ENCODE measurements around the gene MRPL33. TPM values are rescaled to one million over a fixed set of nuclear protein-coding genes. Genes with fewer than 3 reads are reported as not detected.
"Not testable (repeated sequence)": the region's sequence is repeated elsewhere in the genome, so short reads cannot be mapped to it uniquely, and the experiment has no call there.

The MRPL33 gene
- total RNA-seq, 2 donors from 2014 or later = 26.5 to 92.0 TPM

DNA sequence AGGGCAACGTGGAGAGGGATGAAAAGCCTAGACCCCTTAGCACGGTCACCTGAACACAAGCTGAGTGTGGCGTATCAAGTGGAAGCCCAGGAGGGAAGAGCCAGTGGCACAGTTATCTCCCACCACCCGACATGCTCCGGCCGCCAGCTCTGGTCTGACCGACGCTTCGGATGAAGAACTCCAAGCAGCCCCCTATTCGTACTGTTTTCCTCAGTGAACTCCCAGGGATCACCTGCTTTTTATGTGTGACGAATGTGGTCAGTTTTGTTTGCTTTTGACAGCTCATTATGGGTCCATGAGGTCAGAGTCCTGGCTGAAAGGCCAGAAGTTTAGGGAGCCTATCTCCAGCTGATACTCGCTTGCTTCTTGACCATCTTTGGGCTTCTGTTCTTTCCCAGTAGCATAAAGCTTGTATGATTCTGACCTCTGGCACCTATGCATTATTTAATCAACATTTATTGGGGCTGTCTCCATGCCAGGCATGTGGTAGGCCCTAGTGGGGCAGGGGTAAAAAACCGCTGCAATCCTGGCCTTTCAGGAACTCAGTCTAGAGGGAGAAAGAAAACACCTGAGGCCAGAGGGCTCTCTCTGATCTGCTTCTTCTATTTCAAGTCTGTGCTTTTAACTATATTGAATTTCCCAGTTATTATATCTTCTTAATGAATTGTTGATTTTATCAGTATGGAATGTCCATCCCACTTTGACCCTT, 33.0 kb upstream of the MRPL33 start:
- WGBS, 2 donors = 90 to 93% methylated on average over 12 to 13 of the region's 13 CpGs

DNA sequence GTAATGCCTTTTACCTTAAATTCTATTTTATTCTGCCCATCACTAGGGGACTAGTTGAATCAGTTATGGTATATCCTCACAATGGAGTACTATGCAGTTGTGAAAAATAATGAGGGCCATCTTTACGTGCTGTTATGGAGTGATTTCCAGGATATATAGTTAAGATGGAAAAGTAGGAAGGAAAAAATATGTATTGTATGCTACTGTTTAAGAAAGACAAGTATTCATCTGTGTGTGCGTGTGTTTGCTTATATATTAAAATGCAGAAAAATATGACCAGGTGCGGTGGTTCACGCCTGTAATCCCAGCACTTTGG, 32.5 kb upstream of the MRPL33 start:
- no peaks in the 10 kb centered on the region for H3K27me3 ChIP-seq
- WGBS, 2 donors = 92 to 93% methylated on average over 4 of the region's 4 CpGs
- TF ChIP-seq POLR2A (IDR thresholded peaks at IDR 0.05) = no peak
- TF ChIP-seq, protein P1, sequence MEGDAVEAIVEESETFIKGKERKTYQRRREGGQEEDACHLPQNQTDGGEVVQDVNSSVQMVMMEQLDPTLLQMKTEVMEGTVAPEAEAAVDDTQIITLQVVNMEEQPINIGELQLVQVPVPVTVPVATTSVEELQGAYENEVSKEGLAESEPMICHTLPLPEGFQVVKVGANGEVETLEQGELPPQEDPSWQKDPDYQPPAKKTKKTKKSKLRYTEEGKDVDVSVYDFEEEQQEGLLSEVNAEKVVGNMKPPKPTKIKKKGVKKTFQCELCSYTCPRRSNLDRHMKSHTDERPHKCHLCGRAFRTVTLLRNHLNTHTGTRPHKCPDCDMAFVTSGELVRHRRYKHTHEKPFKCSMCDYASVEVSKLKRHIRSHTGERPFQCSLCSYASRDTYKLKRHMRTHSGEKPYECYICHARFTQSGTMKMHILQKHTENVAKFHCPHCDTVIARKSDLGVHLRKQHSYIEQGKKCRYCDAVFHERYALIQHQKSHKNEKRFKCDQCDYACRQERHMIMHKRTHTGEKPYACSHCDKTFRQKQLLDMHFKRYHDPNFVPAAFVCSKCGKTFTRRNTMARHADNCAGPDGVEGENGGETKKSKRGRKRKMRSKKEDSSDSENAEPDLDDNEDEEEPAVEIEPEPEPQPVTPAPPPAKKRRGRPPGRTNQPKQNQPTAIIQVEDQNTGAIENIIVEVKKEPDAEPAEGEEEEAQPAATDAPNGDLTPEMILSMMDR (IDR thresholded peaks at IDR 0.05) = no peak

More for the DNA sequence above, 33.0 kb upstream of the MRPL33 start:
- DNase-seq = no peak
- intact Hi-C loops (cut with DNase I) = no loop called here
- no peak for ATAC-seq
- H3K9me3 ChIP-seq = no peaks in the 10 kb centered on the region
- H3K27me3 ChIP-seq = no peaks in the 10 kb centered on the region
- H3K36me3 ChIP-seq (replicated peaks in 1 of 2; ENCODE audit: insufficient read depth in 1 of 2, low read depth in 2 of 2) = no peaks in the 10 kb centered on the region
- peaks cover 36% of the 10 kb centered on the region for H3K4me1 ChIP-seq
- no peak overlapping the region for H3K4me3 ChIP-seq
- H3K27ac ChIP-seq = peak overlapping the region in 3 of 4 donors; percentile 55 to 90 (median 87)
- no peak for TF ChIP-seq POLR2A (IDR thresholded peaks at IDR 0.05)
- TF ChIP-seq, protein P1 (IDR thresholded peaks at IDR 0.05) = no peak

DNA sequence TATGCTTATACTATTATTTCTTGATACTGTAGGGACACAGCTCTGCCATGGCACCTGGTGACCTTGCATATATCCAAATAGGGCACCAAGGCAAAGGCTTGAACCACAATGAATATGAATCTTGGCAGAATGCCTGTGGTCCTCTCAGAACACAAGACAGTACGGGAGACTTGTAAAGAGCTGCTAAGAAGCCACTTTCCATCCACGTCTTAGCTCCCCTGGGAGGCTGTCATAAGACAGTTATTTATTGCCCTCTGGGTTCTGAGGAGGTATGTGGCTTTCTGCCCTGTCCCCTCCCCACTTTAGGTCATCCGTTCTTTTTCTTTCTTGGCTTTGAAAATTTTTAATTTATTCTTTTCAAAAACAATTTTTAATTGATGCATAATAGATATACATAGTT, 29.8 kb upstream of the MRPL33 start:
- H3K4me3 ChIP-seq = no peak overlapping the region
- no peaks in the 10 kb centered on the region for H3K9me3 ChIP-seq
- ATAC-seq (no peak), DNase-seq (no peak)
- no peaks in the 10 kb centered on the region for H3K36me3 ChIP-seq (replicated peaks in 1 of 2; ENCODE audit: insufficient read depth in 1 of 2, low read depth in 2 of 2)
- TF ChIP-seq, protein P1 (IDR thresholded peaks at IDR 0.05) = no peak
- TF ChIP-seq POLR2A (IDR thresholded peaks at IDR 0.05) = no peak
- H3K4me1 ChIP-seq = peaks cover 17% of the 10 kb centered on the region
- WGBS, 2 donors = 61 to 70% methylated on average over 3 of the region's 3 CpGs
- H3K27me3 ChIP-seq = no peaks in the 10 kb centered on the region
- intact Hi-C loops (cut with DNase I) = no loop called here
- no peak overlapping the region for H3K27ac ChIP-seq

More for the DNA sequence above, 32.5 kb upstream of the MRPL33 start:
- H3K4me1 ChIP-seq = peaks cover 36% of the 10 kb centered on the region
- intact Hi-C loops (cut with DNase I) = no loop called here
- H3K27ac ChIP-seq = no peak overlapping the region
- H3K9me3 ChIP-seq = no peaks in the 10 kb centered on the region
- ATAC-seq = no peak
- no peak overlapping the region for H3K4me3 ChIP-seq
- DNase-seq = no peak
- H3K36me3 ChIP-seq (replicated peaks in 1 of 2; ENCODE audit: insufficient read depth in 1 of 2, low read depth in 2 of 2) = no peaks in the 10 kb centered on the region

DNA sequence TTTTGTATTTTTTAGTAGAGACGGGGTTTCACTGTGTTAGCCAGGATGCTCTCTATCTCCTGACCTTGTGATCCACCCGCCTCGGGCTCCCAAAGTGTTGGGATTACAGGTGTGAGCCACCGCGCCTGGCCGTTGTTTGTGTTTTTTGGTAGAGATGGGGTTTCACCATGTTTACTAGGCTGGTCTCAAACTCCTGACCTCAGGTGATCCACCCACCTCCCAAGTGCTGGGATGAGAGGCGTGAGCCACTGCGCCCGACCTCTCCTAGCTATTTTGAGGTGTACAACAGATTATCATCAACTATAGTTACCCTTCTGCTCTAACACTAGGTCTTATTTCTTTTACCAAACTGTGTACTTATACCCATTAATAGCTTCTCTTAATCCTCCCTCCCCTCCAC, 28.9 kb upstream of the MRPL33 start:
- H3K27ac ChIP-seq = no peak overlapping the region

DNA sequence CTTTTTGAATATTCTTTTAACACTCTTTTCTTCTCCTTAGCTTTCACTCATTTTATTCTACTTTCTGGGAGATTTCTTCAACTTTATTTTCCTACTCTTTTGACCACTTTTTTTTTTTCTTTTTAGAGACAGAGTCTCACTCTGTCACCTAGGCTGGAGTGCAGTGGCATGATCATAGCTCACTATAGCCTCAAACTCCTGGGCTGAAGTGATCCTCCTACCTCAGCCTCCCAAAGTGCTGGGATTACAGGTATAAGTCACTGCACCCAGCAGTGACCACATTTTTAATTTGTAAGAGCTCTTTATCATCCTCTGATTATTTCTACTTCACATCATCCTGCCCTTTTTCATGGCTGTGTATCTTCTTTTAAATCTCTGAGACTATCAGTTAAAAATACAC, 26.0 kb upstream of the MRPL33 start:
- intact Hi-C loops (cut with DNase I); H3K36me3 ChIP-seq (replicated peaks in 1 of 2; ENCODE audit: insufficient read depth in 1 of 2, low read depth in 2 of 2); DNase-seq; H3K9me3 ChIP-seq; H3K27me3 ChIP-seq; H3K27ac ChIP-seq; ATAC-seq; H3K4me3 ChIP-seq; H3K4me1 ChIP-seq: not testable (repeated sequence)

More for the DNA sequence above, 28.9 kb upstream of the MRPL33 start:
- Histone ChIP-seq H3K27me3 (no peaks in the 10 kb centered on the region), H3K9me3 (no peaks in the 10 kb centered on the region), H3K4me1 (peaks cover 8% of the 10 kb centered on the region), H3K36me3 (replicated peaks in 1 of 2; ENCODE audit: insufficient read depth in 1 of 2, low read depth in 2 of 2) (no peaks in the 10 kb centered on the region), H3K4me3 (no peak overlapping the region)
- ATAC-seq = no peak
- TF ChIP-seq, protein P1 (IDR thresholded peaks at IDR 0.05) = no peak
- TF ChIP-seq POLR2A (IDR thresholded peaks at IDR 0.05) = no peak
- 89 to 93% methylated on average over 6 to 9 of the region's 9 CpGs for WGBS, 2 donors
- DNase-seq = no peak
- intact Hi-C loops (cut with DNase I) = no loop called here
